ENCODE data around the gene USP9Y. TPM values are rescaled to one million over a fixed set of nuclear protein-coding genes. Genes with fewer than 3 reads are reported as not detected.

The USP9Y gene
- total RNA-seq, 1 experiment from 2014 or later, result not detected

DNA sequence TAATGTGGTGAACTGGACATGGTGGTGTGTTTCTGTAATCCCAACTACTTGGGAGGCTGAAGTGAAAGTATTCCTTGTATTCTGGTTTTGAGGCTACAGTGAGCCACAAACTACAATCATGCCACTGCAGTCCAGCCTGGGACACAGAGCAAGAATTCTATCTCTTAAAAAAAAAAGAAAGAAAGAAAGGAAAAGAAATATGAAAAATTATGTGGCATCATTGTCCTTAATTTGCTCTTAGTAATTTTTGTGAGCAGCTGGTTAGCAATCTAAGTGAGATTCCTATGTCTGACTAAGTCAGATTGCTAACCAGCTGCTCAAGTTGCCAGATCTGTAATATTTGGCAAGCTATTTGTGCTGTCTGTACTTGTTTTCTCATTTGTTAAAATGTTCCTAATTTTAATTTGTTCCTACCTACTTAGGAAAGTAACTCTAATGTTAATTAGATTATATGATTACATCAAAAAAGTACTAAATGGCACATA lies 154.8 kb downstream of the USP9Y start:
- CTCF ChIA-PET, result no interaction called here
- H3K4me3 ChIP-seq (ENCODE audit: low read depth, low read length, poor library complexity, severe bottlenecking), result no peak overlapping the region
- POLR2A ChIA-PET (ENCODE audit: low non-redundant PET), result no interaction called here
- no peaks in the 10 kb centered on the region for H3K9me3 ChIP-seq (ENCODE audit: low read depth, low read length, poor library complexity, severe bottlenecking)
- TF ChIP-seq, protein P1, sequence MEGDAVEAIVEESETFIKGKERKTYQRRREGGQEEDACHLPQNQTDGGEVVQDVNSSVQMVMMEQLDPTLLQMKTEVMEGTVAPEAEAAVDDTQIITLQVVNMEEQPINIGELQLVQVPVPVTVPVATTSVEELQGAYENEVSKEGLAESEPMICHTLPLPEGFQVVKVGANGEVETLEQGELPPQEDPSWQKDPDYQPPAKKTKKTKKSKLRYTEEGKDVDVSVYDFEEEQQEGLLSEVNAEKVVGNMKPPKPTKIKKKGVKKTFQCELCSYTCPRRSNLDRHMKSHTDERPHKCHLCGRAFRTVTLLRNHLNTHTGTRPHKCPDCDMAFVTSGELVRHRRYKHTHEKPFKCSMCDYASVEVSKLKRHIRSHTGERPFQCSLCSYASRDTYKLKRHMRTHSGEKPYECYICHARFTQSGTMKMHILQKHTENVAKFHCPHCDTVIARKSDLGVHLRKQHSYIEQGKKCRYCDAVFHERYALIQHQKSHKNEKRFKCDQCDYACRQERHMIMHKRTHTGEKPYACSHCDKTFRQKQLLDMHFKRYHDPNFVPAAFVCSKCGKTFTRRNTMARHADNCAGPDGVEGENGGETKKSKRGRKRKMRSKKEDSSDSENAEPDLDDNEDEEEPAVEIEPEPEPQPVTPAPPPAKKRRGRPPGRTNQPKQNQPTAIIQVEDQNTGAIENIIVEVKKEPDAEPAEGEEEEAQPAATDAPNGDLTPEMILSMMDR (conservative IDR thresholded peaks at IDR 0.05; ENCODE audit: low read depth, low read length), result no peak
- no peak for TF ChIP-seq EZH2 (IDR thresholded peaks at IDR 0.05; ENCODE audit: borderline replicate concordance, low read depth, low read length, poor library complexity, severe bottlenecking)
- no peak overlapping the region for H3K27ac ChIP-seq (ENCODE audit: low read depth, low read length, poor library complexity, severe bottlenecking)
- no peaks in the 10 kb centered on the region for H3K27me3 ChIP-seq (replicated peaks; ENCODE audit: insufficient read depth, low read depth, low read length, poor library complexity)
- no TSS peak for BruUV-seq (replicated peaks)
- no peak for DNase-seq (ENCODE audit: low spot score)
- no peaks in the 10 kb centered on the region for H3K4me1 ChIP-seq (ENCODE audit: insufficient read depth, low read length, poor library complexity, severe bottlenecking)
- no peaks in the 10 kb centered on the region for H3K36me3 ChIP-seq (ENCODE audit: insufficient read depth, low read length, poor library complexity, severe bottlenecking)
- intact Hi-C loops (cut with micrococcal nuclease; ENCODE audit: unreplicated experiment), result no loop called here

DNA sequence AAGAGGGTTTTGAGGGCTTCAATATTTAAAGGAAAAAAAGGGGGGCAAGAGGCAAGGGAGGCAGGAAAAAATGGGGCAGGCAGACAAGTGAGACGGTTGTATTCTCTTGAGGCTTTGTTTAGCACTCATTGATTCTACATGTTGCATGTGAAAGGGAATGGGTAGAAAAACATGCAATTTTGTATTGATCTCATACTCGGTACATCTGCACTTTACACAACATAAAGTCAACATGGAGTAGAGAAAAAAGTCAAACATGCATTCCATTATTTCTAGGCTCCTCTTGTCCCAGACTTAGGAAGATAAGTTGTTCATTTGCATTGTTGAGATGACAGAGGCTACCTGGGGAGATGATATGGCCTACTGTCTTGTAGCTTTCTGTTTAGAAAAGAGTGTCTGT lies 166.9 kb downstream of the USP9Y start:
- BruUV-seq (replicated peaks), result no TSS peak
- intact Hi-C loops (cut with micrococcal nuclease; ENCODE audit: unreplicated experiment), result no loop called here
- no peaks in the 10 kb centered on the region for H3K9me3 ChIP-seq (ENCODE audit: low read depth, low read length, poor library complexity, severe bottlenecking)
- no peaks in the 10 kb centered on the region for H3K4me1 ChIP-seq (ENCODE audit: insufficient read depth, low read length, poor library complexity, severe bottlenecking)
- TF ChIP-seq, protein P1 (conservative IDR thresholded peaks at IDR 0.05; ENCODE audit: low read depth, low read length), result no peak
- no peak for TF ChIP-seq EZH2 (IDR thresholded peaks at IDR 0.05; ENCODE audit: borderline replicate concordance, low read depth, low read length, poor library complexity, severe bottlenecking)
- H3K27ac ChIP-seq (ENCODE audit: low read depth, low read length, poor library complexity, severe bottlenecking), result no peak overlapping the region
- ChIA-PET POLR2A (ENCODE audit: low non-redundant PET) (no interaction called here), CTCF (no interaction called here)
- H3K4me3 ChIP-seq (ENCODE audit: low read depth, low read length, poor library complexity, severe bottlenecking), result no peak overlapping the region
- no peak for DNase-seq (ENCODE audit: low spot score)
- no peaks in the 10 kb centered on the region for H3K36me3 ChIP-seq (ENCODE audit: insufficient read depth, low read length, poor library complexity, severe bottlenecking)
- H3K27me3 ChIP-seq (replicated peaks; ENCODE audit: insufficient read depth, low read depth, low read length, poor library complexity), result no peaks in the 10 kb centered on the region

DNA sequence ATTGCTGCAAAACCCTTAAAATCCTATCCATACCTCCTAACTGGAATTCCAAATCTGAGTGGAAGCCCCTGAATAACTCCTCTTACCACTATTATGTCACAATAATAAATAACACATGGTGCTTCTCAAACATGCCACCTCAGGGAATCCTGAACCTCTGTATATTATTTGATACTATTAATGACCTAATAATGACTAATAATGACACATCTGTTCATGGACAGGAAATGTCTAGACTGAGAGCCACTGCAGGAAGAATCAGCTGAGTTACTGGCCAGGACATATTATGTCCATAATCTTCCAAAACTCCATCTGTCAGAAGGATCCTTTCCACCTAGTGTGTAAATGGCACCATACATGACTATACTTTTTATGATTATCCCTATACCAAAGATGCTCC lies 195.9 kb downstream of the USP9Y start:
- Histone ChIP-seq H3K27ac (ENCODE audit: low read depth, low read length, poor library complexity, severe bottlenecking) (no peak overlapping the region), H3K4me1 (ENCODE audit: insufficient read depth, low read length, poor library complexity, severe bottlenecking) (no peaks in the 10 kb centered on the region), H3K9me3 (ENCODE audit: low read depth, low read length, poor library complexity, severe bottlenecking) (no peaks in the 10 kb centered on the region), H3K27me3 (replicated peaks; ENCODE audit: insufficient read depth, low read depth, low read length, poor library complexity) (no peaks in the 10 kb centered on the region), H3K4me3 (ENCODE audit: low read depth, low read length, poor library complexity, severe bottlenecking) (no peak overlapping the region), H3K36me3 (ENCODE audit: insufficient read depth, low read length, poor library complexity, severe bottlenecking) (no peaks in the 10 kb centered on the region)
- intact Hi-C loops (cut with micrococcal nuclease; ENCODE audit: unreplicated experiment), result no loop called here
- BruUV-seq (replicated peaks), result no TSS peak
- no peak for DNase-seq (ENCODE audit: low spot score)
- ChIA-PET POLR2A (ENCODE audit: low non-redundant PET) (no interaction called here), CTCF (no interaction called here)
- TF ChIP-seq, protein P1 (conservative IDR thresholded peaks at IDR 0.05; ENCODE audit: low read depth, low read length), result no peak
- TF ChIP-seq EZH2 (IDR thresholded peaks at IDR 0.05; ENCODE audit: borderline replicate concordance, low read depth, low read length, poor library complexity, severe bottlenecking), result no peak
